CD4-positive, alpha-beta T cell (primary cell): ENCODE measurements around the gene C7orf57. TPM values are rescaled to one million over a fixed set of nuclear protein-coding genes. Genes with fewer than 3 reads are reported as not detected.

ENCODE experiments used
- ATAC-seq: fragments of 200-7000 bp; cut with Tn5 transposase; one replicate; pipeline ENCODE4 v1.10.0; 2022; ENCODE audit warnings: mild to moderate bottlenecking; ENCODE audit not compliant: poor library complexity
- CTCF ChIA-PET: fragments of 350-600 bp; sonication (Branson Sonifier 250); formaldehyde crosslinking; loops from one replicate; lab custom pipeline; 2021; ENCODE audit warnings: antibody characterized with exemption, inconsistent platforms; lab: Charles Lee
- POLR2A ChIA-PET: fragments of 350-600 bp; sonication (Branson Sonifier 250); formaldehyde crosslinking; loops from one replicate; lab custom pipeline; 2021; ENCODE audit warnings: antibody characterized with exemption, inconsistent platforms; lab: Charles Lee
- DNase-seq, 14 experiments: peaks; one replicate each; pipeline ENCODE4 v3.0.0-alpha.2; 2013 to 2020; ENCODE audit warnings: mixed read lengths in 2 of 14
- H3K27ac ChIP-seq, 2 donors: one replicate each; pipeline versions ENCODE4 v1.5.1 to v1.7.0; 2013; ENCODE audit warnings: low read length in 2 of 2, low read depth in 1 of 2, mild to moderate bottlenecking in 1 of 2
- H3K27me3 ChIP-seq, 2 experiments: 1 replicate in 1 of 2; 2 replicates in 1 of 2; pipeline versions ENCODE4 v1.6.1 to v1.7.0; 2013; ENCODE audit warnings: low read length in 2 of 2, control low read depth in 1 of 2, mild to moderate bottlenecking in 1 of 2, moderate library complexity in 1 of 2; ENCODE audit not compliant: insufficient read depth in 2 of 2, control insufficient read depth in 1 of 2
- H3K36me3 ChIP-seq: one replicate; pipeline ENCODE4 v1.6.1; 2013; ENCODE audit warnings: low read length, control low read depth; ENCODE audit not compliant: insufficient read depth
- H3K4me1 ChIP-seq: one replicate; pipeline ENCODE4 v1.6.1; 2013; ENCODE audit warnings: low read length, control low read depth; ENCODE audit not compliant: insufficient read depth
- H3K4me3 ChIP-seq: one replicate; pipeline ENCODE4 v1.5.1; 2013; ENCODE audit warnings: mild to moderate bottlenecking, low read length, moderate library complexity
- H3K9me3 ChIP-seq, 2 experiments: 1 replicate in 1 of 2; 2 replicates in 1 of 2; pipeline versions ENCODE4 v1.6.1 to v1.7.0; 2013; ENCODE audit warnings: low read length in 2 of 2, mild to moderate bottlenecking in 2 of 2, control low read depth in 1 of 2, moderate library complexity in 1 of 2; ENCODE audit not compliant: control insufficient read depth in 1 of 2, insufficient read depth in 1 of 2
- H3K27ac Mint-ChIP-seq: one replicate; pipeline ENCODE4 v1.8.0; 2020; ENCODE audit warnings: mixed read lengths
- H3K27me3 Mint-ChIP-seq: one replicate; pipeline ENCODE4 v1.8.0; 2021; ENCODE audit warnings: mixed read lengths
- H3K36me3 Mint-ChIP-seq: one replicate; pipeline ENCODE4 v1.8.0; 2021; ENCODE audit warnings: low read depth, mixed read lengths
- H3K4me1 Mint-ChIP-seq: one replicate; pipeline ENCODE4 v1.8.0; 2021; ENCODE audit warnings: low read depth, mixed read lengths
- H3K4me3 Mint-ChIP-seq: one replicate; pipeline ENCODE4 v1.8.0; 2020; ENCODE audit warnings: mild to moderate bottlenecking, mixed read lengths
- H3K9me3 Mint-ChIP-seq: one replicate; pipeline ENCODE4 v1.8.0; 2020; ENCODE audit warnings: mixed read lengths
- intact Hi-C, 2 experiments: fragments of 100-400 bp; cut with DNase I in 1 of 2; cut with micrococcal nuclease in 1 of 2; formaldehyde crosslinking; loops; one replicate each; pipeline versions ENCODE4 v1.15.1 to v1.9.0; 2023 to 2025; cut with DNase I, micrococcal nuclease
- total RNA-seq, 174 experiments: library from RNA in 2 of 174; stranded (reverse) in 2 of 174; gene quantifications; one replicate each; pipeline ENCODE4 v1.2.3 and lab custom pipeline; 2021 to 2026
- TF ChIP-seq, protein P1 (sequence below): fragments of 200-600 bp; IDR thresholded peaks from one replicate; pipeline ENCODE4 v1.8.0; 2022; ENCODE audit warnings: antibody characterized with exemption, mild to moderate bottlenecking

C7orf57 gene
- total RNA-seq, 2 experiments from 2014 or later = 0.56 TPM; not detected in 1

DNA sequence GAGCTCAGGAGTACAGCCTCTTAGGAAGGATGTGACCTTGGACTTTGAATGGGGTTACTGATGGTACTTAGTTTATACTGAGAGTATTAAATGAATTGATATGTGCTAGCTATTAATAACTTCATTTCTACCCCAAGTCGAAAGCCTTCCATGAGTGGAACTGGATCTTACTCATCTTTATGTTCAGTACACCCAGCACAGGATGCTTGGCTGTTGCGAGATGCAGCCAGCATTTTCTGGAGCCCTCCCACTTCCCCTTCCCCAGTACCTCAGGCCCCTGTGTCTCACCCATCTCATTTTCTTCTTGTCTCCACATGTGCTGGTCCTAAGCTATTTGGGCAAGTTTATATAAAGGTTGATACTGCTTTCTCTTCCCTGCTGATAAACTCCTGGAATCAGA is 60.9 kb downstream of the C7orf57 start:
- H3K4me1 ChIP-seq = peaks cover 87% of the 10 kb centered on the region
- H3K27me3 Mint-ChIP-seq = no peaks in the 10 kb centered on the region
- intact Hi-C loops = no loop called here
- H3K27ac ChIP-seq = peak overlapping the region; percentile 3 to 85
- no peaks in the 10 kb centered on the region for H3K9me3 ChIP-seq
- H3K27ac Mint-ChIP-seq = peak overlapping the region; percentile 97
- CTCF ChIA-PET = interaction anchor here (2.2 kb wide), 1 partner anchor 14 kb away, joined by 11 read pairs; no protein-coding TSS in a partner anchor
- H3K9me3 Mint-ChIP-seq = no peaks in the 10 kb centered on the region
- POLR2A ChIA-PET = interaction anchor here (0.9 to 1.8 kb wide), 3 partner anchors 13 to 105 kb away, joined by 3 to 5 read pairs (median 4); no protein-coding TSS in a partner anchor
- peaks cover 82% of the 10 kb centered on the region for H3K36me3 ChIP-seq
- H3K4me1 Mint-ChIP-seq = peaks cover 70% of the 10 kb centered on the region
- peak overlapping the region; percentile 60 for H3K4me3 Mint-ChIP-seq
- no peaks in the 10 kb centered on the region for H3K27me3 ChIP-seq
- no peak overlapping the region for H3K4me3 ChIP-seq
- peaks cover 90% of the 10 kb centered on the region for H3K36me3 Mint-ChIP-seq
- ATAC-seq = peak; percentile 69
- TF ChIP-seq, protein P1, sequence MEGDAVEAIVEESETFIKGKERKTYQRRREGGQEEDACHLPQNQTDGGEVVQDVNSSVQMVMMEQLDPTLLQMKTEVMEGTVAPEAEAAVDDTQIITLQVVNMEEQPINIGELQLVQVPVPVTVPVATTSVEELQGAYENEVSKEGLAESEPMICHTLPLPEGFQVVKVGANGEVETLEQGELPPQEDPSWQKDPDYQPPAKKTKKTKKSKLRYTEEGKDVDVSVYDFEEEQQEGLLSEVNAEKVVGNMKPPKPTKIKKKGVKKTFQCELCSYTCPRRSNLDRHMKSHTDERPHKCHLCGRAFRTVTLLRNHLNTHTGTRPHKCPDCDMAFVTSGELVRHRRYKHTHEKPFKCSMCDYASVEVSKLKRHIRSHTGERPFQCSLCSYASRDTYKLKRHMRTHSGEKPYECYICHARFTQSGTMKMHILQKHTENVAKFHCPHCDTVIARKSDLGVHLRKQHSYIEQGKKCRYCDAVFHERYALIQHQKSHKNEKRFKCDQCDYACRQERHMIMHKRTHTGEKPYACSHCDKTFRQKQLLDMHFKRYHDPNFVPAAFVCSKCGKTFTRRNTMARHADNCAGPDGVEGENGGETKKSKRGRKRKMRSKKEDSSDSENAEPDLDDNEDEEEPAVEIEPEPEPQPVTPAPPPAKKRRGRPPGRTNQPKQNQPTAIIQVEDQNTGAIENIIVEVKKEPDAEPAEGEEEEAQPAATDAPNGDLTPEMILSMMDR = no peak
- DNase-seq = peak in 8 of 14 experiments; percentile 23 to 65 (median 46)

DNA sequence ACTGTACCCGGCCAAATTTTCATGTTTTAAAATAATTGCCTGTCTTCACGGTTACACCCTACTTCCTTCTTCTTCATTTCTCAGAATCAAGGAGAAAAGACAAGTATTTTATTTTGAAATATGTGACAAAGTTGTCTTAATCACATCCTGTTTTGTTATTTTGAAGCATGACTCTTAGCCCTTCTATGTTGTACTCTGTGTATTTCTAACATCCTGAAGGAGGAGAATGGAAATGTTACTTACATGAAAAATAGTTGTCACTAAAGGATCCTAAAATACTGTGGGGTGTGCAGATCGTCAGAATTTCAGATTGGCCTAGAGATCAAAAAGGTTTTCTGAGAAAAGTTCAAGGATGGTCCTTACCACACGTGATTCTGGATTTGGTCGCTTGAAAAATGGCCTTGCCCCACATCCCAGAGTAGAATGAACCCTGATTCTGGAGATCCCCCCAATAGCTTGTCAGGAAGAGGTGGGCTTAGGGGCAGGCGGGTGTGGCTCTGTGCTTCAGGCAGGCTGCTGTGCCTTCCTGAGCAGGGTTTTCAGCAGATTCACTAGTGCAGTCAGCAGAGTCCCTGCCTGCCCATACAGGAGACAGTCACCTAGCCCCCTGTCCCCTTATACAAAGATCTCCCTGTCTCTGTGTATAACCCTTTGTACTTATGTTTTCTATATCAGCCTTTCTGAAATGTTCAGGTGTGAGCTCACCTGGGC is 62.3 kb downstream of the C7orf57 start:
- Mint-ChIP-seq H3K4me1 (peaks cover 66% of the 10 kb centered on the region), H3K27me3 (no peaks in the 10 kb centered on the region), H3K36me3 (peaks cover 88% of the 10 kb centered on the region), H3K4me3 (peak overlapping the region; percentile 59), H3K27ac (peak overlapping the region; percentile 97), H3K9me3 (no peaks in the 10 kb centered on the region)
- CTCF ChIA-PET = interaction anchor here (2.2 kb wide), 1 partner anchor 13 kb away, joined by 11 read pairs; no protein-coding TSS in a partner anchor
- DNase-seq (peak in 3 of 14 experiments; percentile 14 to 67 (median 39)), ATAC-seq (peak; percentile 66)
- peak overlapping the region; percentile 30 for H3K4me3 ChIP-seq
- H3K27ac ChIP-seq = peak overlapping the region; percentile 56 to 85
- H3K27me3 ChIP-seq = no peaks in the 10 kb centered on the region
- POLR2A ChIA-PET = interaction anchor here (1.0 kb wide), 1 partner anchor 8 kb away, joined by 3 read pairs; no protein-coding TSS in a partner anchor
- H3K9me3 ChIP-seq = no peaks in the 10 kb centered on the region
- peaks cover 84% of the 10 kb centered on the region for H3K4me1 ChIP-seq
- H3K36me3 ChIP-seq = peaks cover 82% of the 10 kb centered on the region
- TF ChIP-seq, protein P1 = no peak
- intact Hi-C loops = no loop called here

GRCh38 chr7:48098846-48099245 is 63.5 kb downstream of the C7orf57 start:
- Mint-ChIP-seq H3K4me1 (peaks cover 63% of the 10 kb centered on the region), H3K9me3 (no peaks in the 10 kb centered on the region), H3K27ac (peak overlapping the region; percentile 97), H3K4me3 (no peak overlapping the region), H3K36me3 (peaks cover 88% of the 10 kb centered on the region), H3K27me3 (no peaks in the 10 kb centered on the region)
- DNase-seq (no peak), ATAC-seq (no peak)
- Histone ChIP-seq H3K36me3 (peaks cover 81% of the 10 kb centered on the region), H3K27ac (peak overlapping the region; percentile 56 to 85), H3K4me1 (peaks cover 75% of the 10 kb centered on the region), H3K9me3 (no peaks in the 10 kb centered on the region), H3K4me3 (no peak overlapping the region), H3K27me3 (no peaks in the 10 kb centered on the region)
- CTCF ChIA-PET = interaction anchor here (2.2 kb wide), 1 partner anchor 11 kb away, joined by 11 read pairs; no protein-coding TSS in a partner anchor
- POLR2A ChIA-PET = interaction anchor here (1.0 kb wide), 1 partner anchor 9 kb away, joined by 3 read pairs; no protein-coding TSS in a partner anchor
- TF ChIP-seq, protein P1 = no peak
- intact Hi-C loops = no loop called here
